GM20431 (cell line): ENCODE results near the gene RTF1.

Source experiments
- in situ Hi-C: fragments of 300-500 bp; cut with MseI, MboI; formaldehyde crosslinking; loops from one replicate; pipeline ENCODE4 v1.15.0; 2020; ENCODE audit warnings: low sequenced_read_pairs; ENCODE audit not compliant: unreplicated experiment

Gene RTF1

DNA sequence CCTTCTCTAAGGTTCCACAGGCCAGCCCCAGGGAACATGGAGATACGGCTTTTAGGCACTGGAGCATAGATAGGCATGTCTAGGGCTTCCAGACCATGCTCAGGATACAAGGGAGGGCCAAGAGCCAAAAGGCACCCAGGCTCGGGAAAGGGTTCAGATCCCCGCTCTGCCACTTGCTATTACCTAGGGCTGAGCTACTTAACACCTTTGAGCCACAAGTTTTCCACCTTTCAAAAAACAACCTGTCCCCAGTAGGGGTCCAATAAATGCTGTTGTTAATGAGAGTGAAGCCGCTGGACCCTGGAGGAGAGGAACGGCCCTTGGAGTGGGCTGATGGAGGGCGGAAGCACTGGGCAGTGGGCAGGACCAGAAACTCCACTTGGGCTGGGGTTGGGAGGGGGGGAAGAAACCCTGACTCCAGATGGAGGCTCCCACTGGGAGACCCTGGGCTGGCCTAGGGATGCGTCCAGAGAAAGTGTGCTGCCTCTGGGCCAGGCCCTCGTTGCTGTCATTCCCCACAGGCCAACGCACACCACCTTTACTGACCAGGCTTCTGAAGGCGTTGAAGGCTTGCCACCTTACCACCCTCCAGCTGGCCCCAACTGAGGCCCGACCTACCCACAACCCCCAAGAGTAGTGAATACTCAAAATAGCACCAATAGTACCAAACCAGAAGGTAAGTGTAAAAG is 68.2 kb downstream of the RTF1 start:
- in situ Hi-C loops, result no loop called here

DNA sequence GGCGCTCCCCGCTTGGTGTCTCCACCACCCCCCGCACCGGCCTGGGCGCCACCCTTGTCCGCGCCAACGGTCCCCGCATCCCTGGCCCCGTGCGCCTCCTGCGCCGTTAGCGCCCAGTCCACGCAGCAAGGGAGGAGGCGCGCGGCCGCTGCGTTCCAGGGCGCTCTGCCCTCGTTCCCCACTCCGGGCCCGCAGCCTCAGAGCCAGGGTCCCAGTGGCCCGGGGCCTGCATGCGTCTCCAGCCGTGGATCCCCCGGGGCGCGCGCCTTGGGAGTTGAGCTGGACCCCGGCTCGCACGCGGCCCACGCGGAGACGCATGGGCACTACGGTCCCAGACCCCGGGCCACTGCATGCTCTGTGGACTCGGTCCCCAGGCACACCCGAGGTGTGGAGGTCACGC is 69.4 kb downstream of the RTF1 start:
- in situ Hi-C loops, result no loop called here

DNA sequence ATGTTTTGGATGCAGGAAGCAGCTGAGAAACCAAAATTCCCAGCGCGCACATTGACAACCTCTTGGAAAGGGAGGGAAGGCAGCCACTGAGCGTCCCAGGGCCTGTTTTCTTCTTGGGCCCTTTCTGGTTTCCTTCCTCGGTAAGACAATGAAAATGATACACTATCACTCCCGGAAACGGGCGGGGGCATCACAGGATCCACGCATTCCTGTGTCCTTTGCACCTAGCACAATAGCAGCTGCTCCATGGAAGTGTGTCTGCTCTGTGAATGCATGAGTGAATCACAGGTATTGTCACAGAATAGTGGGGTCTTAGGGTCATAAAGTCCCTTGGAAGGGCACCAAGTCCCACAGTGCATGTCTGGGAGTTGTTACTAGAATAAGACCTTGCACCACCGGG is 70.5 kb downstream of the RTF1 start:
- in situ Hi-C loops, result no loop called here

DNA sequence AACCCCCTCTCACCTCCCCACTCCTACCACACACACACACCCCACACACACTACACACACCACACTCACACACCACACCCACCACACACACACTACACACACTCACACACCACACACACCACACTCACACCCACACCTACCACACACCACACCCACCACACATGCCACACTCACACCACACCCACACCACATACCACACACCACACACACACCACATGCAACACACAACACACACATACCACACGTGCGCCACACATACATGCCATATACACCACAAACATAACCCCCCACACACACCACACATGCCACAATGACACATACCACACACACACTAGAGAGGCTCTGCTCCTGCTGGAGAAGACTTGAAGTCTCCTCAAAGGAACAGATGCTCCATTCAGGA is 70.9 kb downstream of the RTF1 start:
- in situ Hi-C loops, result no loop called here

DNA sequence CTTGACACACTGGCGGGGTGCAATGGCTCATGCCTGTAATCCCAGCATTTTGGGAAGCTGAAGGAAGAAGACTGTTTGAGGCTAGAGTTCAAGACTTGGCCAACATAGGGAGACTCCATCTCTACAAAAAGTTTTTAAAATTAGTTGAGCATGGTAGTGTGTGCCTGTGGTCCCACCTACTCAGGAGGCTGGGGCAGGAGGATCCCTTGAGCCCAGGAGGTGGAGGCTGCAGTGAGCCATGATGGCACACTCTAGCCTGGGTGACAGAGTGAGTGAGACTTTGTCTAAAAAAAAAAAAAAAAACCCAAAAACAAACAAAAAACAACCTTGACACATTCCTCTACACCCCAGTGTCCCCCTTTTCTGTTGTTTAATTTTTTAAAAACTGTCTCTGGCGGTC is 72.7 kb downstream of the RTF1 start:
- in situ Hi-C loops, result no loop called here

DNA sequence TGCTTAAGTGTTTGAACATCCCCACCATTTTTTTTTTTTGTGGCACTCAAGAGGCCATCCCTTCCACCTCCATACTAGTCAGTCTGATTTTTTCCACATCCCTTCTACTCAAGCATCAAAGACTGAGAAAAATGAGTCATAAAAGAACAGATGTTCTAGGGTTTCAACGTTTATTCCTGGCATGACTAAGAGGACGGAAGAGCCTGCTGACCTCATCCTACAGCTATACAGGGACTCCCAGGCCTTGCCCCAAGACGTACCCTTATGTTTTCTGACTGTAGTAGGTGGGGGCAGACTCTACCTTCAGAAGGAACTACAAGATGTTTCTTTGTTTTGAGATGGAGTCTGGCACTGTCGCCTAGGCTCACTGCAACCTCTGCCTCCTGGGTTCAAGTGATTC is 73.5 kb downstream of the RTF1 start:
- in situ Hi-C loops, result no loop called here

DNA sequence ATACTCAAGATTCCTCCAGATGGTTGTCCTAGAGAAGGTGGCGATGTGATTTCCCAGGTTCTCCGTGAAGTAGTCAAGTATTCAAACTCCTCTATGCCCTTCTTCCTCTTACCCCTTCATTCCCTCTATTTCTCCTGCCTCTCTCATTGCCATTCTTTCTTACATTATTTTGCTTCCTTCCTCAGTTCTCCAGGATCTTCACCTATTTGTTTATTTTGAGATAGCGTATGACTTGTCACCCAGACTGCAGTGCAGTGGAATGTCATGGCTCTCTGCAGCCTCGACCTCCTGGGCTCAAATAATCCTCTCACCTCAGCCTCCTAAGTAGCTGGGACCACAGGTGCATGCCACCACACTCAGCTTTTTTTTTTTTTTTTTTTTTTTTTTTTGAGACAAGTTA is 75.0 kb downstream of the RTF1 start:
- in situ Hi-C loops, result no loop called here

DNA sequence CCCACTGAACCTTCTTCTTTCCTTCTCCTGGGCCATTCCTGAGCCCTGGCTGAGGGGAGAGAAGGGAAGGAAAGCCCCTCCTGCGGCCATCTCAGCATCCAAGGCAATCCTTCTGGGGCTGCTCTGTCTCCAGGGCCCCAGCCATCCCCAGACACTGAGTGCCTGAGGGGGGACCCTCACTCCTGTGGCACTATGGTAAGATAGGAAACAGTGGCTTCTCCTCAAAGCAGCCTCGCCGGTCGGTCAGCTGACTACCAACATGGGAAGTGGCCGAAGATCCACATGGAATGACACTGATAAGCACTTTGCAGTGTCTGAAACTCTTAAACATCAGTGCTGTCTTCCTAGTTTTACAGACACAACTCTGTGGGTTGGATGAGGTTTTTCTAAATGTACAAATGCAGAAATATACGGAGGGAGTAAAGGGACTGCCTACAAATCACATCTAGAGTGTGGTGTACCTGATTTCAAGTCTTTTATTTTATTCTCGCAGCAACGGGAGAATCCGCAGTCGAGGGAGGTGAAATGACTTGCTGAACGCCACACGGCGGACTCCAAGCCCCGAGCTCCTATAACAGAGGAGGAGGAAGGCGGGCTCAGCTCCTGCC is 75.8 kb downstream of the RTF1 start:
- in situ Hi-C loops, result no loop called here

DNA sequence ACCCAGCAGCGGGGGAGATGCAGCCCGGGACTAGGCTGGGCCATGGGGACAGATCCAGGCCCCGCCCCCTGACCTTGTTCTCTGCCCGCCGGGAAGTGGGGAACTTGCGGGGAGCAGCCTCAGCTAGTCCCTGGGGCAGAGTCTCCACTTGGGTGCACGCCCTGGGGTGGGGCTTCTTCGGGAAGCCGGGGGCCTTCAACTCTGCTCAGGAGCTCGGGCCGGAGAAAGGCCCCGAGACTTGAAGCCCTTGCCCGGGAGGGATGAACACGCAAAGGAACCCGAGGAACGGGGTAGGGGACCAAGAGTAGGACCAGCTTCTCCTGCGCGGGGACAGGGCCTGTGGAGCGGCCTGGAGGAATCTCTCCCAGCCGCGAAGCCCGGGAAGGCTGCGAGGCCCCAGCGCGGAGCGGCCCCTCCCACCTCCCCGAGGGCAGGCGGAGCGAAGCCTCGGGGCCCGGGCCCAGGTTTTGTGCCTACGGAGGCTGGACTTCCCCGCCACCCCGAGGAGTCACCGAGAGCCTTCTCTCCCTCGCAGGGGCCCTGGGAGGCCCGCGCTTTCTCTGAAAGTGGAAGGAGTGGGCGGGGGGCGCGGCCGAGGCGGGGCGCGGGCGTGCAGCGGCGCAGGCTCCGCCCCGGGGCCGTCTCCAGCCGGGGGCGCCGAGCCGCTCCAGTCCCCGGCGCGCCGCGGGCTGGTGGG is 76.5 kb downstream of the RTF1 start, which contains the start of gene ITPKA:
ITPKA (plus strand) TSS at position 670 of the 697 bp plus-strand sequence. CDS start 54 bp downstream, outside the sequence.
- in situ Hi-C loops, result no loop called here

DNA sequence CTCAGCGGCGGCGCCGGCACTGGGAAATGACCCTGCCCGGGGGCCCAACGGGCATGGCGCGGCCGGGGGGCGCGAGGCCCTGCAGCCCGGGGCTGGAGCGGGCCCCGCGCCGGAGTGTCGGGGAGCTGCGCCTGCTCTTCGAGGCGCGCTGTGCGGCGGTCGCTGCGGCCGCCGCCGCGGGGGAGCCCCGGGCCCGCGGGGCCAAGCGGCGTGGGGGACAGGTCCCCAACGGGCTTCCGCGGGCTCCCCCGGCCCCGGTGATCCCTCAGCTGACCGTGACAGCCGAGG is 77.0 kb downstream of the RTF1 start:
- in situ Hi-C loops, result no loop called here

DNA sequence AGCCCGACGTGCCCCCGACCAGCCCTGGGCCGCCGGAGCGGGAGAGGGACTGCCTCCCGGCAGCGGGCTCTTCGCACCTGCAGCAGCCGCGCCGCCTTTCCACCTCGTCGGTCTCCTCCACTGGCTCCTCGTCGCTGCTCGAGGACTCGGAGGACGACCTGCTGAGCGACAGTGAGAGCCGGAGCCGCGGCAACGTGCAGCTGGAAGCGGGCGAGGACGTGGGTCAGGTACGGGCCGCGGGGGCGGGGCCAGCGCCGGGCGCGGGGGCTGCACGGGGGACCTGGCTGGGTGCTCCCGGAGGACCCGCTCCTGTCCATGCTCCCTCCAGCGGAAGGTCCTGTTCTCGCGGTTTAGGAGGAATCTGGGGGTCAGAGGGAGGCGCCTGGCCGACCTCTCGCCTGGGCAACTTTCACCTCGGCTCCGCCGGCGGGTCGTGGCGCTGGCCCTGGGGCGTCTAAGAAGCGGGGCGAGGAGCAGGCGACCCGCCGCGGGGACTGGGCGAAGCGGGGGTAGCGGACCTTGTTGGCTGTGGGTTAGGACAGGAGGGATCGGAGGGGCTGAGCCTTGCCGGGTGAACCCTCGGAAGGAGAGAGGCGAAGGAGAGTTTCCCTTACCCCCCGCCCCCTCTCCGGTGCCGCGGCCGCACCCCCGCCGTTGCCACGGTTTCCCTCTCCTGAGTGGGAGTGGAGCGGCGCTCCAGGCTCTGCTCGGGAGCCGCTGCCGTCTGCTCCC is 77.5 kb downstream of the RTF1 start:
- in situ Hi-C loops, result no loop called here

DNA sequence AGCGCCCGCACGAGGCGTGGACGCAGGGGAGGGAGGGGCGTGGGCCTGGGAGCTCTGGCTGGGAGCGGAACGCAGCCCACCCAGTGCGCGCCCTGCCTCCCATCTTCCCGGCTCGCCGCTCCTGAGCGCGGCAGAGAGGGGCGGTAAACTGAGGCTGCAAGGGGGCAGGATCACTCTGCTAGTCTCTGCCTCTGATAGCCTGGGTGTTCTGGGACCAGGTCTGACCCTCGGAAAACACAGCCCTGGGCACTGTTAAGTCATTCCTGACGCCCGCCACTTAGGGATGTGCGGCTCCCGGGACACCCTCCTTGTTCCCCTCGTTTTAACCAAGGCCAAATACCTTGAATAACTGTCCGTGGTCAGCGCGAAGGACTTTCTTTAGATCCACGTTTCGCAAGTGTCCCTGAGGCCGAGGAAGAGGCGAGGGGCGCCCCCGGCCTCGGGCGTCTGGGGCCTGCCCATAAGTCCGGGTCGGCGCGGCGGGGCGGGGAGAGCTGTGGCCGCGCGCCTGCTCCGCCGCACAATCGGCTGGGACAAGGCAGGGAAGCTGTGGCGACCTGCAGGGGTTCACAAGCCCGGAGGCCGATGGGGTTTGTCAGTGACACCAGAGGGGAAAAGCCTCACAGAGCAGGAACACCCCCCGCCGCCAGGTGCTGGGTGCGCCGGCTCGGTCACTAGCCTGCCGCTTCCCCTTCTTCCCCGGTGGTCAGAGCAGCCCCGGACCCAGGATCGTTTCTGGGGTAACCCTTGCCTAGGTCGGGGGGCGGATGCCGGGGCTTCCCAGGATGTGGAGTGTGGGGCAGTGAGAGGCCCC is 78.2 kb downstream of the RTF1 start:
- in situ Hi-C loops, result no loop called here

DNA sequence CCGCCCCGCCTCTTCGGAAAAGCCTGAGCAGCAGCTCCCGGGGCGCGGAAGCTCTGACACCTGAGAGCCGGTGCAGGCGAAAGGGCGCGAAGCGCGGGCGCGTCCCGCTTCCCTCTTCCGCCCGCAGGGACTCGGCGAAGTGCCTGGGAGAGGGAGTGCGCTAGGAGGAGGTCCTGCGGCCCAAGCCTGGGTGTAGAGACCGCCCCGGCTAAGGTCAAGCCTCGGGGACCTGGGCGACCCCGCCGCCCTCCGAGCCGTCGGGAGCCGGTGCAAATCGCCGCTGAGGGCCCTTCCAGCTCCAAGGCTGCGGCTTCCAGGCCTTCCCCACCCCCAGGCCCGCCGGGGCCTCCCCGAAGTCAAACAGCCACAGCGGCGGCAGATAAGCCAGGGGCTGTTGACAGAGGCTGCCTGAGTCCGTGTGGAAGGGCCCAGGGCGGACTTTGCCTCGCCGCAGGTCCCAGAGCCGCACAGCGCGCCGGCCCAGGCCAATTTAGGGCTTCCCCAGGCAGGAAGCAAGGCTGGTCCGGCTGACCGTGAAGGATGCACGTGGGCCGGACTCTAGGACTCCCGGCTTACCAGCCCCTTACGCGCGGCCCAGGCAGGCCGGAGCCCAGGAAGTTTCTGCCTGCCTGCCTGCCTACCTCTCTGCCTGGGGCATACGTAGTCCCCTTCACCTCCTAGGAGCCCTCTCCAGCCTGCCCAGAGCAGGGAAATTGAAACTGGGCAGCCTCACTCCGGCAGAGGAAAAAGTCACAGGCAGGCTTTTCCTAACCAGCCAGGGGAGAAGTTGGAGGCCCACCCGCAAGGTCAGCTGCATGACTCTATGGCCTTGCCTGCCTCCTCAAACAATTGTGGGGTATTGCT is 79.1 kb downstream of the RTF1 start:
- in situ Hi-C loops, result no loop called here

DNA sequence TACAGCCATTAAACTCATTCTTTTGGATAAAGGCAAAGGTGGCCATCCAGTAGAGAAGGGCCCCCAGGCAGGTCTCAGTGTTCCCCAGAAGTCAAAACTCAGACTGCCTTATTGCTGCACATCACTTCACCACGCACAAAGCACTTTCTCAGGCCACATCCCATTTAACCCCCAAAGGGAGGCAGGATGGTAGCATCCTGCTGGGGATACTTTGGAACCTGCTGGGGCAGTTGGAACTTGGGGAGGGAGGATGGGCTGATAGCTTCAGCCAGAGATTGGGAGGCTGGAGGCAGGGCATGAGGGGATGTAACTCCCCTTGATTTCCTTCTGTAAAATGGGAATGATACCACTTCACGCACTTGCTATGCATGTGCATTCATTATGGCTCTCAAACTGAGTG is 81.8 kb downstream of the RTF1 start:
- in situ Hi-C loops, result no loop called here

DNA sequence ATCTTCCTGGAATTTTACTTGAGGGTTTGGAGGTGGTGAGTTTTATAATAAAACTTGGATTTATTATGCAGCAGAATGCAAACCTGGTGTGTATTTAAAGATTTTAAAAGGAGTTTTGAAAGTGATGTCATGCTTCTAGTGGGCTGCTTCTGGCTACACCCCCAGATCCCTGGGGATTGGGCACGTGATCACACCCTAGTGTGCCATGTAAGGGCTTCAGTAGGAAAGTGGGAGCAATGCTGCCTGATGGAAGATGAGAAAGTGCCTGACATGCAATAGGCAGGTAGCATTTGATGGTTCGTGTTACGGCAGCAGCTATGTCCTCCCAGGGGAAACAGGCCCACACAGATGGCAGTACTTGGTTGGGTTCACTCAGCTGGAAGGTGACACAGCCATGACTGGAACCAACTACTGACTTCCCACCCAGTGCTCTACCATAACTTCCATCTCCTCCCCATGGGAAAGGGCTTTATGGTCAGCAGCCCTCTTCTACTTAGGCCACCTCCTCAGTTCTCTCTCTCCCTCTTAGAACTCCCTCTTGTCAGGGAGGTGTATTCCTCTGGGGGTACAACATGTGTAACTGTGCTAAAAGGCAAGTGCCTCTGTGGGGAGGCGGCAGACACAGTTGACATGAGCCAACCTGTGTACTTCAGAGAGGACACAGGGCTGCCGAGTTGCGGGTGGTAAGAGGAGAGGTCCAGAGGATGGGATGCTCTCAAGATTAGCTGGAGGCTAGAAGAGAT is 82.4 kb downstream of the RTF1 start:
- in situ Hi-C loops, result no loop called here

DNA sequence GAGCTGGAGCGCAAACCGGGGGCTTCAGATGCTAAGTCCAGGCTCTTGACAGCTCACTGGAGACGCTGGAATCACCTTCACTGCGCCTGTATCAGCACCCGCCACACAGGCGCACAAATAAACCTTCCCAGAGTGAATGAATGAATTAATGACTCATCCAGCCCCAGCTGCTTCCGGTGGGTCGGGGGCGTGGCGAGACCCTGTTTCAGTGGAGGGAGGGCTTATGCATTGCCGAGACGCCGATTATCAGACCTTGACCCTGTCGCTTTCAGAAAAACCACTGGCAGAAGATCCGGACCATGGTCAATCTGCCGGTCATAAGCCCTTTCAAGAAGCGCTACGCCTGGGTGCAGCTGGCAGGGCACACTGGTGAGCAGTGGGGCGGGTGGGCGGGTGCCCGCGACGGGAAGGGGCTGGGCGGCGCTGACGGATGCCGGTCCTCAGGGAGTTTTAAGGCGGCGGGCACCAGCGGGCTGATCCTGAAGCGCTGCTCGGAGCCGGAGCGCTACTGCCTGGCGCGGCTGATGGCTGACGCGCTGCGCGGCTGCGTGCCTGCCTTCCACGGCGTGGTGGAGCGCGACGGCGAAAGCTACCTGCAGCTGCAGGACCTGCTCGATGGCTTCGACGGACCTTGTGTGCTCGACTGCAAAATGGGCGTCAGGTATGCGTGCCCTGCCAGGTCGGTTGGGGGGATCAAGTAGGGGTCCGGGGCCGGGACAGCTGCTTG is 84.5 kb downstream of the RTF1 start:
- in situ Hi-C loops, result no loop called here

DNA sequence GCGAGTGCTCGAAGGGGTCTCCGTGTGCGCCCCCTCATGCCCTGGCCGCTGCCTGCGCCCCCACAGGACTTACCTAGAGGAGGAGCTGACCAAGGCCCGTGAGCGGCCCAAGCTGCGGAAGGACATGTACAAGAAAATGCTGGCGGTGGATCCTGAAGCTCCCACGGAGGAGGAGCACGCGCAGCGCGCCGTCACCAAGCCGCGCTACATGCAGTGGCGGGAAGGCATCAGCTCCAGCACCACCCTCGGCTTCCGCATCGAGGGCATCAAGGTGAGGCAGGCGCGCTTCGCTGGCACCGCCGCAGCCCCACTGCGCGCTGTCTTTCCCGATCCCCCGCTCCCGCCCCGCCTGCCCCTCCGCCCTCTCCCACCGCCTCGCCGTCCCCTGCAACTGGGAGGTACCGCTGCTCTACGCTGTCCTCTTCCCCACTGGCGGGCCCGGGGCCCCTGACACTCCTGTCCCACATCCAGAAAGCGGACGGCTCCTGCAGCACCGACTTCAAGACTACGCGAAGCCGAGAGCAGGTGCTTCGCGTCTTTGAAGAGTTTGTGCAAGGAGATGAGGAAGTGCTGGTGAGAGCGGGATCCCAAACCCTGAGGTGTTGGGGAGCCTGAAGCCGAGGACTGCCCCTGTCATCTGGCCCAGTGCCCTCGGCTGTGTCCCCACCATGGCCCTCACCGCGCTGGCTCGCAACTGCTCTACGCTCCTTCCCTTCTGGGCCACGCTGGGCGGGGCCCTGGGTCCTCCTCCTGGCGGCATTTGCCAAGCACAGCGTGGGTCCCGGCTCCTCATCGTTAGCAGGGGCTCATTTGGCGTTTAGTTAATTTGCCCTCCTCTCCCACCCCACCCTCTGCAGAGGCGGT is 85.3 kb downstream of the RTF1 start:
- in situ Hi-C loops, result no loop called here
